Neural crest cell (in vitro differentiated cells): ENCODE measurements around the gene FAM98B. TPM values are rescaled to one million over a fixed set of nuclear protein-coding genes. Genes with fewer than 3 reads are reported as not detected.

ENCODE experiments used
- DNase-seq: peaks from one replicate; pipeline ENCODE4 v3.0.0; 2021; ENCODE audit warnings: low read depth, mixed read lengths, low spot score
- H3K27ac Mint-ChIP-seq: one replicate; pipeline ENCODE4 v1.8.0; 2021; ENCODE audit warnings: mild to moderate bottlenecking, mixed read lengths; ENCODE audit not compliant: unreplicated experiment
- H3K27me3 Mint-ChIP-seq: 2 replicates; pipeline ENCODE4 v1.8.0; 2021; ENCODE audit warnings: low read depth, mild to moderate bottlenecking, mixed read lengths
- H3K36me3 Mint-ChIP-seq: 2 replicates; pipeline ENCODE4 v1.8.0; 2021; ENCODE audit warnings: low read depth, mild to moderate bottlenecking, mixed read lengths
- H3K4me1 Mint-ChIP-seq: 2 replicates; pipeline ENCODE4 v1.8.0; 2021; ENCODE audit warnings: mixed read lengths
- H3K4me3 Mint-ChIP-seq: one replicate; pipeline ENCODE4 v1.8.0; 2021; ENCODE audit warnings: mild to moderate bottlenecking, mixed read lengths
- H3K9me3 Mint-ChIP-seq: 2 replicates; pipeline ENCODE4 v1.8.0; 2021; ENCODE audit warnings: mixed read lengths
- total RNA-seq: library from RNA; stranded (reverse); gene quantifications from 2 replicates; pipeline ENCODE4 v1.2.1, GENCODE V29; 2021
- TF ChIP-seq, protein P1 (sequence below): fragments of 200-600 bp; sonication (generic); conservative IDR thresholded peaks from 2 replicates; pipeline ENCODE4 v1.5.0; 2021; ENCODE audit warnings: antibody characterized with exemption, mild to moderate bottlenecking

Gene FAM98B
- total RNA-seq, 1 donor from 2014 or later: 38.0 TPM

DNA sequence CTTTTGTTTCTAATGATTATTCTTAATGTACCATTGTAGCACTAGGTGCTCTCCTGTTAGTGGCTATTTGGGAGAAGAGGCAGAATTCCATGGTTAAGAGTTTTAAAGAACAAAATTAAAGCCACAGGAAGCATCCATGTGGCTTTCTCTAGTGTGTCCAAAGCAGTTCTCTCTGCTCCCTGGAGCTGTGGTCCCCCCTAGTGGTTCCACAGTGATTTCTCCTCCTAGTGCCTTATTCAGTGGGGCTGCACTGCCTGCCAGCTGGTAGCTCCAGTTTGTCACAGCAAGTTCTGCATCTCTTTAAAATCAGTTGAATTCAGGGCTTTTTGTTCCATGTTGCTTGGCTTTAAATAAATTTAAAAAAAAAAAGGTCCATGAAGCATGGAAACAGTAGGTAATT is 39.6 kb upstream of the FAM98B start:
- peak; percentile 11 for DNase-seq

DNA sequence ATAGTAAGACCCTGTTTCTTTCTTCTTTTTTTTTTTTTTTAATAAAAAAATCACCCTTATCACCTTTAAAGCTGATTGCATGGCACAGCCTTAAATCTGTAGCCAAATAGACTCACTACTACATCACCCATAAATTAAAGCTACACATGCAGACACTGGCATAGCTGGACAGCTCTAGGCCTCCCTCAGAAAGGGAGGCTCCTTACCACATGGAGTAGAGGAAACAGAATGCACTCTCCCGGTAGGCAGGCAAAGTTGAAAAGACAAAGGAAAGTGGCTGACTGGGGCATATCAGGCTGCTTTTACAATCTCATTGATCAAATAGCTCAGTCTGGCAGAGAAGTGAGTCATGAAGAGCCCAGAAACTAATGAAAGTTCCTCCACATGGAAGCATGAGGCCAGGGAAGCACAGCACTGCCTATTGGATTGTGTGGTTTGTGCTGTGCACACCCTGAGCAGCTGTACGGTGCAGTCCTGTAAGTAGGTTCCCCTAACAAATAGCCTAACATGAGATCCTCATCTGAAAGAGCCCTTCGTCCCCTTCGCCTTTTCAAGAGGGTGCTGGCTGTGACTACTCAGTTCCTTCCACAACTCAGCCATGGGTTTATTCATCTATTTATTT is 32.7 kb upstream of the FAM98B start:
- Mint-ChIP-seq H3K36me3 (no peaks in the 10 kb centered on the region), H3K4me3 (no peak overlapping the region), H3K9me3 (no peaks in the 10 kb centered on the region), H3K4me1 (no peaks in the 10 kb centered on the region), H3K27me3 (peaks cover 10% of the 10 kb centered on the region), H3K27ac (no peak overlapping the region)
- TF ChIP-seq, protein P1, sequence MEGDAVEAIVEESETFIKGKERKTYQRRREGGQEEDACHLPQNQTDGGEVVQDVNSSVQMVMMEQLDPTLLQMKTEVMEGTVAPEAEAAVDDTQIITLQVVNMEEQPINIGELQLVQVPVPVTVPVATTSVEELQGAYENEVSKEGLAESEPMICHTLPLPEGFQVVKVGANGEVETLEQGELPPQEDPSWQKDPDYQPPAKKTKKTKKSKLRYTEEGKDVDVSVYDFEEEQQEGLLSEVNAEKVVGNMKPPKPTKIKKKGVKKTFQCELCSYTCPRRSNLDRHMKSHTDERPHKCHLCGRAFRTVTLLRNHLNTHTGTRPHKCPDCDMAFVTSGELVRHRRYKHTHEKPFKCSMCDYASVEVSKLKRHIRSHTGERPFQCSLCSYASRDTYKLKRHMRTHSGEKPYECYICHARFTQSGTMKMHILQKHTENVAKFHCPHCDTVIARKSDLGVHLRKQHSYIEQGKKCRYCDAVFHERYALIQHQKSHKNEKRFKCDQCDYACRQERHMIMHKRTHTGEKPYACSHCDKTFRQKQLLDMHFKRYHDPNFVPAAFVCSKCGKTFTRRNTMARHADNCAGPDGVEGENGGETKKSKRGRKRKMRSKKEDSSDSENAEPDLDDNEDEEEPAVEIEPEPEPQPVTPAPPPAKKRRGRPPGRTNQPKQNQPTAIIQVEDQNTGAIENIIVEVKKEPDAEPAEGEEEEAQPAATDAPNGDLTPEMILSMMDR: no peak
- DNase-seq: no peak

More for the DNA sequence above, 39.6 kb upstream of the FAM98B start:
- Mint-ChIP-seq H3K4me1 (peaks cover 13% of the 10 kb centered on the region), H3K27ac (no peak overlapping the region), H3K27me3 (peaks cover 5% of the 10 kb centered on the region), H3K4me3 (no peak overlapping the region), H3K36me3 (no peaks in the 10 kb centered on the region), H3K9me3 (peaks cover 4% of the 10 kb centered on the region)
- TF ChIP-seq, protein P1: peak; percentile 57

DNA sequence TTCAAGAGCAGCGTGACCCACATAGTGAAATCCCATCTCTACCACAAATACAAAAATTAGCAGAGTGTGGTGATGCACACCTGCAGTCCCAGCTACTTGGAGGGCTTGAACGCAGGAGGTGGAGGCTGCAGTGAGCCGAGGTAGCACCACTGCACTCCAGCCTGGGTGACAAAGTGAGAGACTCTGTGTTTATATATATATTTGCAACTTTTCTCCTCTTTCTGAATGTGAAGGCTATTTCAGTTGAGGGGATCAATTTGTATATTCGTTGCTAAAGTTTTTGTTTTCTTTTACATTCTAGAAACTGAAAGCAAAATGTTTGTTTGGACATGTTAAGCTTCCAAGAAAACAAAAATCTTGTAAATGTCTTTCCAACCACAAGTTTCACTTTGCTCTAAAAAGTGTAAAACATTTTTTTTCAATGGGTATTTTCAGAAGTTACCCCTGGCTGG is 29.8 kb upstream of the FAM98B start:
- DNase-seq: no peak
- TF ChIP-seq, protein P1: no peak
- no peaks in the 10 kb centered on the region for H3K4me1 Mint-ChIP-seq
- H3K27me3 Mint-ChIP-seq: peaks cover 19% of the 10 kb centered on the region
- H3K36me3 Mint-ChIP-seq: no peaks in the 10 kb centered on the region
- H3K27ac Mint-ChIP-seq: no peak overlapping the region
- no peak overlapping the region for H3K4me3 Mint-ChIP-seq
- H3K9me3 Mint-ChIP-seq: no peaks in the 10 kb centered on the region

DNA sequence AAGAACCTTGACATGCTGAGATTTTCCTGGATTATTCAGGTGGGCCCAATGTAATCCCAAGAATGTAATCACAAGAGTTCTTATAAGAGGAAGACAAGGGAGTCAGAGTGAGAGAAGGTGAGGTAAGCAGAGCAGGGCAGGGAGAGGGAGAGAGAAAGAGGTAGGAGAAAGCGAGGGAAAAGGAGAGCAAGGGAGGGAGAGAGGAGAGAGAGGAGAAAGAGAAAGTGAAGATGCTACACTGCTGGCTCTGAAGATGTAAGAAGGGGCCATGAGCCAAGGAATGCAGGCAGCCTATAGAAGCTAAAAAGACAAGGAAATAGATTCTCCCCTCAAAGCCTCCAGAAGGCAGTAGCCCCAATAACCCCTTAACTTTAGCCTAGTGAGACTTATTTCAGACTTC is 28.7 kb upstream of the FAM98B start:
- Mint-ChIP-seq H3K36me3 (no peaks in the 10 kb centered on the region), H3K4me3 (no peak overlapping the region), H3K9me3 (no peaks in the 10 kb centered on the region), H3K27me3 (peaks cover 22% of the 10 kb centered on the region), H3K27ac (no peak overlapping the region), H3K4me1 (no peaks in the 10 kb centered on the region)
- no peak for DNase-seq
- TF ChIP-seq, protein P1: no peak

DNA sequence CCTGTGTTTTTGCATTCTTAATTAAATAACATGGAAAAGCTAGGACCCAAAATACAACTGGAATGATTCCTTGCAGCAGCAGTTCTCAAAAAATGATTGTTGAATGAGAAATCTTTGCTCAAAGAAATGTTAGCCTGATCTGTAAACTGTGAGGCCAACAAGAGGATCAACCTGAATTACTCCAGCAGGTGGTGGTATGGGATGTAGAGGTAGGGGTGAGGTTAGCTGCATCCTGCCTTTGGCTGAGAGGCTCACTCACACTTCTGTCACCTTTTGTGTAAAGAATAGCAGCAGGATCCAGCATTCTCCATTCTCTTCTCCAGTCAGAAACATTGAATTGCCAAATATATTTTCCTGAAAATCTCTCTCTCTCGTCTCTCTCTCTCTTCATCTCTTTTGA is 26.5 kb upstream of the FAM98B start:
- no peaks in the 10 kb centered on the region for H3K4me1 Mint-ChIP-seq
- H3K27me3 Mint-ChIP-seq: peaks cover 37% of the 10 kb centered on the region
- no peak overlapping the region for H3K4me3 Mint-ChIP-seq
- TF ChIP-seq, protein P1: no peak
- H3K27ac Mint-ChIP-seq: no peak overlapping the region
- no peak for DNase-seq
- no peaks in the 10 kb centered on the region for H3K36me3 Mint-ChIP-seq
- no peaks in the 10 kb centered on the region for H3K9me3 Mint-ChIP-seq
